Neural progenitor cell (in vitro differentiated cells): Measurements from ENCODE around the gene GAS2.

Experiments used
- EZH2 ChIP-seq: fragments of 200-600 bp; sonication (generic); IDR thresholded peaks from 2 replicates; pipeline ENCODE4 v1.6.1; 2017; ENCODE audit warnings: antibody characterized with exemption, mild to moderate bottlenecking, moderate library complexity
- EZH2phosphoT487 ChIP-seq: fragments of 200-600 bp; sonication (generic); IDR thresholded peaks from 2 replicates; pipeline ENCODE4 v1.6.1; 2017; ENCODE audit warnings: antibody characterized with exemption
- TF ChIP-seq, protein P1 (sequence below): fragments of 200-600 bp; sonication (generic); IDR thresholded peaks from 2 replicates; pipeline ENCODE4 v1.5.1; 2017; ENCODE audit warnings: antibody characterized with exemption, mild to moderate bottlenecking

GRCh38 chr11:22763166-22763565, 96.8 kb downstream of the GAS2 start:
- TF ChIP-seq EZH2 (no peak), EZH2phosphoT487 (no peak)
- TF ChIP-seq, protein P1, sequence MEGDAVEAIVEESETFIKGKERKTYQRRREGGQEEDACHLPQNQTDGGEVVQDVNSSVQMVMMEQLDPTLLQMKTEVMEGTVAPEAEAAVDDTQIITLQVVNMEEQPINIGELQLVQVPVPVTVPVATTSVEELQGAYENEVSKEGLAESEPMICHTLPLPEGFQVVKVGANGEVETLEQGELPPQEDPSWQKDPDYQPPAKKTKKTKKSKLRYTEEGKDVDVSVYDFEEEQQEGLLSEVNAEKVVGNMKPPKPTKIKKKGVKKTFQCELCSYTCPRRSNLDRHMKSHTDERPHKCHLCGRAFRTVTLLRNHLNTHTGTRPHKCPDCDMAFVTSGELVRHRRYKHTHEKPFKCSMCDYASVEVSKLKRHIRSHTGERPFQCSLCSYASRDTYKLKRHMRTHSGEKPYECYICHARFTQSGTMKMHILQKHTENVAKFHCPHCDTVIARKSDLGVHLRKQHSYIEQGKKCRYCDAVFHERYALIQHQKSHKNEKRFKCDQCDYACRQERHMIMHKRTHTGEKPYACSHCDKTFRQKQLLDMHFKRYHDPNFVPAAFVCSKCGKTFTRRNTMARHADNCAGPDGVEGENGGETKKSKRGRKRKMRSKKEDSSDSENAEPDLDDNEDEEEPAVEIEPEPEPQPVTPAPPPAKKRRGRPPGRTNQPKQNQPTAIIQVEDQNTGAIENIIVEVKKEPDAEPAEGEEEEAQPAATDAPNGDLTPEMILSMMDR: no peak
